H1 (cell line): ENCODE data around the gene COL25A1. TPM values are rescaled to one million over a fixed set of nuclear protein-coding genes. Genes with fewer than 3 reads are reported as not detected.

Source experiments
- CTCF ChIA-PET: fragments of 300-600 bp; sonication (Branson Sonifier 250); formaldehyde crosslinking; loops from one replicate; lab custom pipeline; 2021; ENCODE audit not compliant: partially characterized antibody; lab: Charles Lee
- POLR2A ChIA-PET: fragments of 300-600 bp; sonication (Branson Sonifier 250); formaldehyde crosslinking; loops from one replicate; lab custom pipeline; 2021; ENCODE audit warnings: inconsistent platforms; ENCODE audit not compliant: partially characterized antibody; lab: Charles Lee
- DNase-seq, 2 experiments: peaks; one replicate each; pipeline versions ENCODE4 v3.0.0 to v3.0.0-alpha.2; 2010 to 2022; ENCODE audit warnings: low spot score in 2 of 2, low read depth in 1 of 2, mixed read lengths in 1 of 2
- FAIRE-seq: peaks from 2 replicates; lab custom pipeline; 2011; peaks lifted over from hg19 to GRCh38; lab: Jason Lieb, UNC
- H2AFZ ChIP-seq: 2 replicates; pipeline ENCODE4 v1.8.1; 2012; ENCODE audit warnings: low read length, inconsistent platforms
- H2AK5ac ChIP-seq: 2 replicates; pipeline ENCODE4 v1.6.1; 2013; ENCODE audit warnings: low read depth, low read length
- H2BK120ac ChIP-seq: replicated peaks from 2 replicates; pipeline ENCODE3; 2013; ENCODE audit warnings: low read depth, low read length, inconsistent platforms
- H2BK12ac ChIP-seq: 2 replicates; pipeline ENCODE4 v1.6.1; 2013; ENCODE audit warnings: low read depth, low read length
- H2BK15ac ChIP-seq: 2 replicates; pipeline ENCODE4 v1.6.1; 2013; ENCODE audit warnings: low read length
- H2BK20ac ChIP-seq: 2 replicates; pipeline ENCODE4 v1.6.1; 2013; ENCODE audit warnings: low read length
- H2BK5ac ChIP-seq: 2 replicates; pipeline ENCODE4 v1.6.1; 2013; ENCODE audit warnings: low read depth, low read length
- H3K14ac ChIP-seq: 2 replicates; pipeline ENCODE4 v1.6.1; 2013; ENCODE audit warnings: inconsistent platforms; ENCODE audit not compliant: insufficient read length
- H3K18ac ChIP-seq: 2 replicates; pipeline ENCODE4 v1.6.1; 2013; ENCODE audit warnings: low read length; ENCODE audit errors: extremely low read depth
- H3K23ac ChIP-seq: 2 replicates; pipeline ENCODE4 v1.6.1; 2013; ENCODE audit warnings: inconsistent platforms; ENCODE audit not compliant: insufficient read length
- H3K23me2 ChIP-seq: 2 replicates; pipeline ENCODE4 v1.6.1; 2013; ENCODE audit warnings: low read depth, low read length
- H3K27ac ChIP-seq: 2 replicates; pipeline ENCODE4 v1.6.1; 2011; ENCODE audit warnings: low read depth, low read length, inconsistent platforms
- H3K27me3 ChIP-seq, 4 experiments: replicated peaks in 1 of 4; 1 replicate in 1 of 4; 2 replicates in 3 of 4; pipeline versions ENCODE4 v1.6.1 to v1.8.1; 2011 to 2013; ENCODE audit warnings: low read length in 3 of 4, mild to moderate bottlenecking in 3 of 4, inconsistent platforms in 2 of 4, mixed read lengths in 2 of 4, moderate library complexity in 1 of 4; ENCODE audit not compliant: control insufficient read depth in 3 of 4, insufficient read depth in 3 of 4; ENCODE audit errors: extremely low read depth in 1 of 4
- H3K36me3 ChIP-seq, 4 experiments: 2 replicates each; pipeline versions ENCODE4 v1.6.1 to v1.8.1; 2011 to 2013; ENCODE audit warnings: mild to moderate bottlenecking in 4 of 4, low read length in 3 of 4, moderate library complexity in 2 of 4, control low read depth in 1 of 4, inconsistent platforms in 1 of 4; ENCODE audit not compliant: insufficient read depth in 4 of 4, control insufficient read depth in 2 of 4
- H3K4ac ChIP-seq: replicated peaks from 2 replicates; pipeline ENCODE3; 2013; ENCODE audit warnings: low read length, low read depth, mixed read lengths, inconsistent platforms; ENCODE audit not compliant: insufficient read length
- H3K4me1 ChIP-seq, 4 experiments: replicated peaks in 1 of 4; 1 replicate in 1 of 4; 2 replicates in 3 of 4; pipeline versions ENCODE4 v1.6.1 to v1.8.1; 2011 to 2013; ENCODE audit warnings: low read length in 3 of 4, inconsistent platforms in 2 of 4, mixed read lengths in 1 of 4; ENCODE audit not compliant: insufficient read depth in 4 of 4, control insufficient read depth in 3 of 4
- H3K4me2 ChIP-seq, 2 experiments: 2 replicates each; pipeline versions ENCODE4 v1.6.1 to v1.8.1; 2011 to 2013; ENCODE audit warnings: low read depth in 2 of 2, low read length in 2 of 2, control low read depth in 1 of 2, inconsistent platforms in 1 of 2, mild to moderate bottlenecking in 1 of 2; ENCODE audit not compliant: insufficient read depth in 1 of 2
- H3K4me3 ChIP-seq, 4 experiments: fragments of 200-600, 300-600 bp in 1 of 4; sonication (generic), shearing (Covaris generic), sonication (Bioruptor Twin) in 1 of 4; 2 replicates each; pipeline versions ENCODE4 v1.5.1 to v1.8.1; 2011 to 2016; ENCODE audit warnings: low read length in 4 of 4, low read depth in 3 of 4, control low read depth in 2 of 4, inconsistent platforms in 2 of 4, mild to moderate bottlenecking in 2 of 4, mixed read lengths in 1 of 4, moderate library complexity in 1 of 4; ENCODE audit not compliant: insufficient read depth in 2 of 4; ENCODE audit errors: extremely low read depth in 1 of 4
- H3K56ac ChIP-seq: replicated peaks from 2 replicates; pipeline ENCODE3; 2013; ENCODE audit warnings: low read depth, mild to moderate bottlenecking, mixed read lengths, low read length, inconsistent platforms; ENCODE audit not compliant: insufficient read length
- H3K79me1 ChIP-seq: 2 replicates; pipeline ENCODE4 v1.6.1; 2013; ENCODE audit warnings: low read depth, low read length, control low read depth
- H3K79me2 ChIP-seq, 2 experiments: 2 replicates each; pipeline versions ENCODE4 v1.6.1 to v1.8.1; 2012 to 2013; ENCODE audit warnings: low read length in 2 of 2, mild to moderate bottlenecking in 2 of 2, inconsistent platforms in 1 of 2; ENCODE audit not compliant: insufficient read depth in 2 of 2, control insufficient read depth in 1 of 2
- H3K9ac ChIP-seq, 4 experiments: replicated peaks in 1 of 4; 1 replicate in 1 of 4; 2 replicates in 3 of 4; pipeline versions ENCODE4 v1.6.1 to v1.8.1; 2011 to 2013; ENCODE audit warnings: low read depth in 3 of 4, low read length in 3 of 4, control low read depth in 2 of 4, mild to moderate bottlenecking in 2 of 4, moderate library complexity in 2 of 4, inconsistent platforms in 1 of 4; ENCODE audit errors: extremely low read depth in 1 of 4
- H3K9me3 ChIP-seq, 2 experiments: 2 replicates each; pipeline versions ENCODE4 v1.6.1 to v1.8.1; 2012 to 2013; ENCODE audit warnings: mild to moderate bottlenecking in 2 of 2, moderate library complexity in 2 of 2, control low read depth in 1 of 2, inconsistent platforms in 1 of 2, low read depth in 1 of 2, low read length in 1 of 2, mixed read lengths in 1 of 2; ENCODE audit not compliant: insufficient read depth in 2 of 2
- H4K20me1 ChIP-seq, 2 experiments: replicated peaks in 1 of 2; 2 replicates each; pipeline versions ENCODE3 to v1.8.1; 2011 to 2013; ENCODE audit warnings: inconsistent platforms in 2 of 2, low read length in 2 of 2, mild to moderate bottlenecking in 1 of 2; ENCODE audit not compliant: insufficient read depth in 2 of 2, control insufficient read depth in 1 of 2
- H4K5ac ChIP-seq: 2 replicates; pipeline ENCODE4 v1.6.1; 2013; ENCODE audit warnings: low read length, low read depth, mixed read lengths, inconsistent platforms; ENCODE audit not compliant: insufficient read length
- H4K8ac ChIP-seq: 2 replicates; pipeline ENCODE4 v1.8.0; 2013; ENCODE audit warnings: mild to moderate bottlenecking, moderate library complexity, low read length, inconsistent platforms; ENCODE audit not compliant: insufficient read depth; ENCODE audit errors: extremely low read depth
- H4K91ac ChIP-seq: replicated peaks from 2 replicates; pipeline ENCODE3; 2013; ENCODE audit warnings: low read length, mixed read lengths, inconsistent platforms; ENCODE audit not compliant: insufficient read length
- EZH2 ChIP-seq: fragments of 200-600 bp; sonication (generic); IDR thresholded peaks from 2 replicates; pipeline ENCODE4 v1.7.1; 2012; ENCODE audit warnings: low read depth, mild to moderate bottlenecking, moderate library complexity, low read length, inconsistent platforms; ENCODE audit not compliant: severe bottlenecking
- FOSL1 ChIP-seq: IDR thresholded peaks from 2 replicates; pipeline ENCODE4 v1.6.1; 2011; ENCODE audit warnings: mild to moderate bottlenecking, low read depth, low read length, moderate library complexity; ENCODE audit not compliant: insufficient read depth
- GTF2F1 ChIP-seq: IDR thresholded peaks from 2 replicates; pipeline ENCODE4 v1.6.1; 2012; ENCODE audit warnings: low read depth, low read length, improper control_type of control experiment, borderline replicate concordance
- MAFK ChIP-seq: IDR thresholded peaks from 2 replicates; pipeline ENCODE4 v1.6.1; 2012; ENCODE audit warnings: low read depth, mild to moderate bottlenecking, improper control_type of control experiment, low read length
- RNF2 ChIP-seq: fragments of 200-900, 300-1000 bp; sonication (generic); IDR thresholded peaks from 2 replicates; pipeline ENCODE4 v1.7.1; 2016; ENCODE audit warnings: borderline replicate concordance, low read depth, mild to moderate bottlenecking, antibody characterized with exemption, low read length; ENCODE audit not compliant: poor library complexity, severe bottlenecking; ENCODE audit errors: missing control alignments
- SIRT6 ChIP-seq: IDR thresholded peaks from one replicate; pipeline ENCODE4 v1.7.1; 2012; ENCODE audit warnings: low read length, inconsistent platforms
- SUZ12 ChIP-seq: fragments of 200-600 bp; sonication (generic); IDR thresholded peaks from 2 replicates; pipeline ENCODE4 v1.6.1; 2012; ENCODE audit warnings: mild to moderate bottlenecking, inconsistent platforms, low read length, moderate library complexity, mixed read lengths
- TCF12 ChIP-seq: IDR thresholded peaks from 2 replicates; pipeline ENCODE4 v1.6.1; 2011; ENCODE audit warnings: low read depth, mild to moderate bottlenecking, low read length
- WGBS, 2 experiments: shearing (Covaris generic) in 1 of 2; methylation state at CpG; one replicate each; pipeline versions ENCODE4 v1.1.6 to v1.1.7; 2013 to 2015; ENCODE audit warnings: low lambda C conversion rate in 2 of 2, mixed read lengths in 2 of 2, inconsistent platforms in 1 of 2, low coverage in 1 of 2, missing lambda C conversion rate in 1 of 2; ENCODE audit not compliant: insufficient replicate concordance in 2 of 2, insufficient coverage in 1 of 2, insufficient read length in 1 of 2; ENCODE audit errors: extremely low coverage in 1 of 2, missing lambda C conversion rate in 1 of 2; 5-methylcytosine and 5-hydroxymethylcytosine counted together
- polyA plus RNA-seq, 7 experiments: library from polyadenylated mRNA; depleted of rRNA in 3 of 7; stranded (reverse) in 5 of 7; unstranded in 2 of 7; fragments of >200 nt in 5 of 7; fragments of 200-250 nt in 2 of 7; gene quantifications; 1 replicate in 5 of 7; 2 replicates in 1 of 7; 4 replicates in 1 of 7; pipeline versions ENCODE4 v1.2.1 to v1.2.3, GENCODE V29; 2011 to 2013; ENCODE audit warnings: missing spikeins in 2 of 7, mixed read lengths in 2 of 7
- total RNA-seq: library from RNA; stranded (reverse); fragmentation: NEBNext Ultra II Directional; extraction: Animal tissue kit (Norgen Biotek cat#: 25700); gene quantifications from 2 replicates; pipeline ENCODE4 v1.2.1, GENCODE V29; 2021

COL25A1 gene
- total and polyA plus RNA-seq, 2 of the 8 experiments (the other 6 are each of a cell fraction or from before 2014, with no cell fraction given) = 1.1 to 8.3 TPM

GRCh38 chr4:108881190-108881589 is 421.3 kb downstream of the COL25A1 start:
- H2BK12ac ChIP-seq = no peak overlapping the region
- H4K8ac ChIP-seq = no peak overlapping the region
- H4K20me1 ChIP-seq = no peaks in the 10 kb centered on the region
- no peaks in the 10 kb centered on the region for H3K36me3 ChIP-seq
- WGBS, 2 experiments = 95% methylated on average over 3 of the region's 3 CpGs; no CpG with 5 or more reads in 1 of the 2 experiments
- no peak overlapping the region for H3K4me3 ChIP-seq
- peak; percentile 65 for FAIRE-seq
- H2AK5ac ChIP-seq = no peak overlapping the region
- ChIA-PET CTCF (interaction anchor here (1.2 to 1.6 kb wide), 3 partner anchors 413 to 418 kb away, joined by 3 read pairs; no protein-coding TSS in a partner anchor), POLR2A (interaction anchor here (1.5 kb wide), 1 partner anchor 9 kb away, joined by 5 read pairs; no protein-coding TSS in a partner anchor)
- H4K5ac ChIP-seq = no peak overlapping the region
- no peak overlapping the region for H3K27ac ChIP-seq
- no peak overlapping the region for H2BK20ac ChIP-seq
- H3K56ac ChIP-seq = no peak overlapping the region
- no peak overlapping the region for H2BK15ac ChIP-seq
- no peaks in the 10 kb centered on the region for H3K79me2 ChIP-seq
- H3K23ac ChIP-seq = no peak overlapping the region
- H2AFZ ChIP-seq = no peak overlapping the region
- no peak overlapping the region for H2BK120ac ChIP-seq
- H3K23me2 ChIP-seq = no peaks in the 10 kb centered on the region
- TF ChIP-seq EZH2 (no peak), FOSL1 (no peak), GTF2F1 (no peak), MAFK (no peak), SUZ12 (no peak), TCF12 (no peak), RNF2 (no peak), SIRT6 (no peak)
- H3K9me3 ChIP-seq = no peaks in the 10 kb centered on the region
- H3K27me3 ChIP-seq = no peaks in the 10 kb centered on the region
- H3K4ac ChIP-seq = no peak overlapping the region
- peaks cover 0 to 4% (median 0%) of the 10 kb centered on the region in 4 experiments; a peak in 1 of 7 replicates for H3K4me1 ChIP-seq
- no peak overlapping the region for H4K91ac ChIP-seq
- H3K14ac ChIP-seq = no peak overlapping the region
- DNase-seq = no peak
- no peaks in the 10 kb centered on the region for H3K79me1 ChIP-seq
- no peak overlapping the region for H2BK5ac ChIP-seq
- no peak overlapping the region for H3K9ac ChIP-seq
- H3K4me2 ChIP-seq = no peak overlapping the region
- no peak overlapping the region for H3K18ac ChIP-seq
